GM12801 (cell line): ENCODE results near the gene TXNDC2.

Experiments
- CTCF ChIP-seq: IDR thresholded peaks from one replicate; pipeline ENCODE4 v1.5.1; 2011; ENCODE audit warnings: control low read depth; ENCODE audit not compliant: insufficient read length; ENCODE audit errors: extremely low read depth

Gene TXNDC2

GRCh38 chr18:9918016-9918680 lies 32.4 kb downstream of the TXNDC2 start:
- TF ChIP-seq CTCF, result no peak

- no peak for TF ChIP-seq CTCF
Observed at GRCh38 chr18:9919564-9920232, 33.9 kb downstream of the TXNDC2 start.

GRCh38 chr18:9922592-9923311 lies 37.0 kb downstream of the TXNDC2 start:
- TF ChIP-seq CTCF, result no peak

GRCh38 chr18:9924371-9924943 lies 38.7 kb downstream of the TXNDC2 start:
- no peak for TF ChIP-seq CTCF

GRCh38 chr18:9925369-9925768 lies 39.6 kb downstream of the TXNDC2 start:
- no peak for TF ChIP-seq CTCF

GRCh38 chr18:9925795-9926194 lies 40.0 kb downstream of the TXNDC2 start:
- TF ChIP-seq CTCF, result no peak

GRCh38 chr18:9926223-9926894 lies 40.6 kb downstream of the TXNDC2 start:
- no peak for TF ChIP-seq CTCF
